BLaER1 treated with 17β-estradiol and CSF1 and Interleukin-3, amounts not matched to agents 10 nM and 100 nM (cell line): ENCODE data around the gene CMTR1.

Experiments used
- H3K27ac ChIP-seq, 11 experiments: shearing (Covaris generic); formaldehyde crosslinking; 2 replicates each; pipeline ENCODE4 v1.8.1; 2022
- H3K27me3 ChIP-seq, 11 experiments: shearing (Covaris generic); formaldehyde crosslinking; 2 replicates each; pipeline ENCODE4 v1.8.1; 2022
- H3K36me3 ChIP-seq, 11 experiments: shearing (Covaris generic); formaldehyde crosslinking; 2 replicates each; pipeline ENCODE4 v1.8.1; 2022
- H3K4me1 ChIP-seq, 10 experiments: shearing (Covaris generic); formaldehyde crosslinking; 2 replicates each; pipeline ENCODE4 v1.8.1; 2022
- H3K4me2 ChIP-seq, 11 experiments: shearing (Covaris generic); formaldehyde crosslinking; 2 replicates each; pipeline ENCODE4 v1.8.1; 2022
- H3K4me3 ChIP-seq, 10 experiments: shearing (Covaris generic); formaldehyde crosslinking; 2 replicates each; pipeline ENCODE4 v1.8.1; 2022
- H3K9ac ChIP-seq, 11 experiments: shearing (Covaris generic); formaldehyde crosslinking; 2 replicates each; pipeline ENCODE4 v1.8.1; 2022
- H3K9me3 ChIP-seq, 11 experiments: shearing (Covaris generic); formaldehyde crosslinking; replicated peaks in 1 of 11; 2 replicates each; pipeline ENCODE4 v1.8.1; 2022
- H4K20me1 ChIP-seq, 11 experiments: shearing (Covaris generic); formaldehyde crosslinking; 2 replicates each; pipeline ENCODE4 v1.8.1; 2022
- Cebpa-rat ChIP-seq, 11 experiments: shearing (Covaris generic); IDR thresholded peaks; 2 replicates each; pipeline ENCODE4 v1.8.1; 2022

The CMTR1 gene

DNA sequence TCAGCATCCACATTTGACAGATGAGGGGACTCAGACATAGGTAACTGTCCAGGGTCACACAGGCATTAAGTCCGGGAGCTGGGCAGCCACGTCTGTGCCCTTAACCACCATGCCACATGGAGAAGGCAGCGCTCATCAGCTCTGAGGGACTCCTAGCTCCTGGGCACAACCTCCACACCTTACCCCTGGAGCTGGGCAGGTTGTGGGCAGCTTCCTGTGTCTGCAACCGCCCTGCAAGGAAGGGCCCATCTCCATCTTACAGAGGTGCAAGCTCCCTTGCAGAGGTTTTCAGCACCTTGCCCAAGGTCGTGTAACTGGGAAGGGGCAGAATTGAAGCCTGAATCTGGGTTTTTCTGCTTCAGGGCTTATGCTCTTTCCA lies 58.8 kb downstream of the CMTR1 start:
- Histone ChIP-seq H3K27me3 (no peaks in the 10 kb centered on the region), H3K4me1 (peaks cover 3 to 68% (median 58%) of the 10 kb centered on the region in 10 experiments; a peak in 17 of 20 replicates), H3K4me3 (no peak overlapping the region), H3K36me3 (peaks cover 0 to 16% (median 5%) of the 10 kb centered on the region in 11 experiments; a peak in 4 of 22 replicates), H4K20me1 (peaks cover 38 to 72% (median 58%) of the 10 kb centered on the region in 11 experiments; a peak in 20 of 22 replicates), H3K9me3 (no peaks in the 10 kb centered on the region), H3K4me2 (peak overlapping the region in 6 of 11 experiments; percentile 52 to 76 (median 68); a peak in 9 of 22 replicates), H3K27ac (no peak overlapping the region), H3K9ac (peak overlapping the region in 3 of 11 experiments; percentile 25 to 61 (median 50); a peak in 1 of 22 replicates)
- TF ChIP-seq Cebpa-rat (IDR thresholded peaks at IDR 0.05) = no peak

DNA sequence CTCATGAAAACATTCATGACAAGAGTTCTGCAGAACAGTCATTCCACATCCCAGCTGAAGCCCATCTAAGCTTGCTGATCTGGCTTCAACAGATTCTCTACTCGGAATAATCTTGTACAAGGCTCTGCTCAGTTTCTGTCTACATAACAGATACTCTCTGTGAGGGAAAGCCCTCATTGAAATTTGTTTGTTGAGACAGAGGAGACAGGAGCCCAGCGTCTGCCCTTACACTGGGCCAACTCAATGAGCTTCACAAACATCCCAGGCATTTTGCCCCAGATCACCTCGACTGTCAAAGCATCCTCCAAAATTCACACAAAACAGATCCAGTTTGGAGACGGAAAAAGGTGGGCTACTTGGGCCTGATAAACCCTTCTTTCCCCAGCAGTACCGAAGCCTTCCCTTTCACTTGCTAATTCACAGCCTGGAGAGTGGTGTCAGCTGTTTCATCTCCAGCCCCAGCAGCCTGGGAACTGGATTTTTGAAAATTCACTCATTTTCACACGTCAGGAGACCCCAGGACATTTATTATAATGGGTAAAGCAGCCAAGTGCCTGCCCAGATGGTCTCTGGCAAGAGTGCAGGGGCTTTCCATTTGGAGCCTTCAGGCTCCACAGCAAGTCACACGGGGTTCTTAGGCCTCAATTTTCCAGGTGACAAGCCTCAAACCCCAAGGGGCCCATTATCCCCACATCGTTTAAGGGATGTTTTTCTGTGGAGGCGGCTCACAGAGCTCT lies 59.4 kb downstream of the CMTR1 start:
- TF ChIP-seq Cebpa-rat (IDR thresholded peaks at IDR 0.05) = no peak
- Histone ChIP-seq H3K27ac (no peak overlapping the region), H3K9ac (peak overlapping the region in 2 of 11 experiments; percentile 9 to 25; a peak in 2 of 22 replicates), H3K4me3 (no peak overlapping the region), H4K20me1 (peaks cover 38 to 67% (median 58%) of the 10 kb centered on the region in 11 experiments; a peak in 20 of 22 replicates), H3K36me3 (peaks cover 0 to 17% (median 6%) of the 10 kb centered on the region in 11 experiments; a peak in 4 of 22 replicates), H3K4me2 (peak overlapping the region in 6 of 11 experiments; percentile 13 to 76 (median 68); a peak in 8 of 22 replicates), H3K27me3 (no peaks in the 10 kb centered on the region), H3K4me1 (peaks cover 3 to 66% (median 57%) of the 10 kb centered on the region in 10 experiments; a peak in 17 of 20 replicates), H3K9me3 (no peaks in the 10 kb centered on the region)

DNA sequence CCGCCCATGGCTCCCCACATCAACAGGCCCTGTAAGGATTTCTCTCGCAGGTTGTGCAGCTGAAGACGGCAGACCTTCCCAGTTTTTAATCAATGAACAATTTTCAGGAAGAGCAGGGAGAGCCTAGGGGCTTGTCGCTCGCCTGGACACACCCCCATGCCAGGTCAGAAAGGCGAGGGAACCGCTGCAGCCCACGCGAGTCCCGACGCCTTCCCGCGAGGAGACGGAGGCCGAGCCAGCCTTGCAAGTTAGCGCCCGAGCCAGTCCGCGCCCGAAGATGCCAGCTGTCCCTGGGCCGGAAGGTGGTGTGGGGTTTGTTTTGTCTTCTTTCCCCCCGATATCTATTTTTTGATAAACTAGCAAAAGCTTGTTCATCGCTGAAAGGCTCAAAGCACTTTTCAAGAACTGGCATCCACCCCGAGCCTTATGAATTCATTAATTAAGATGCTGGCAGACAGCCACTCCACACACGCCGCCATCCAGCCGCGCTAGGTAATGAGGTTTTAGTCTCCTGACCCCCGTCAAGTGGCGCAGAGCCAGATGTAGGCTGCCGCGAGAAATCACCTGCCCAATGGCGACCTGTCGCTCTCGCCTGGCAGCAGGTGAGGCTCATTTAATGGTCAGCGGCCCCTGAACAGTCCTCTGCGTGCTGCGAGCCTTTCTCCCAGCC lies 60.1 kb downstream of the CMTR1 start:
- peak overlapping the region in 1 of 11 experiments; percentile 9; a peak in 2 of 22 replicates for H3K9ac ChIP-seq
- H3K4me2 ChIP-seq = peak overlapping the region in 5 of 11 experiments; percentile 13 to 76 (median 29); a peak in 6 of 22 replicates

DNA sequence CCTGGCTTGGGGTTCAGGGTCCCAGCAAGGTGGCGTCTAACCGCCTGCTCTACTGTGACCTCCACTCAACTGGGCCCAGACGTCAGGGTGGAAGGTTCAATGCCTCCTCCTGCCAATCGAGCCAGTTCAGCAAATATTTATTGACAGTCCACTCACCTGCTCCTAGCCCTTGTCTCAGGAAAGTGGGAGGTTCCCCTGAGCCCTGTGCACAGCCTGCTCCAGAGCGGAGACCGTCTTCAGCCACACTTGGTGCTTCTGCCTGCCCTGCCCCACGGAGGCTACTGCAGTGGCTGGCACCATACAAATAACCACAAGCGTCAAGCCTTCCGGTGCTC lies 60.6 kb downstream of the CMTR1 start:
- H4K20me1 ChIP-seq = peaks cover 31 to 55% (median 50%) of the 10 kb centered on the region in 11 experiments; a peak in 20 of 22 replicates
- H3K4me2 ChIP-seq = peak overlapping the region in 4 of 11 experiments; percentile 24 to 76 (median 50); a peak in 4 of 22 replicates
- TF ChIP-seq Cebpa-rat (IDR thresholded peaks at IDR 0.05) = no peak
- H3K36me3 ChIP-seq = peaks cover 0 to 17% (median 6%) of the 10 kb centered on the region in 11 experiments; a peak in 3 of 22 replicates
- H3K9me3 ChIP-seq = no peaks in the 10 kb centered on the region
- no peaks in the 10 kb centered on the region for H3K27me3 ChIP-seq
- H3K27ac ChIP-seq = no peak overlapping the region
- no peak overlapping the region for H3K9ac ChIP-seq
- H3K4me3 ChIP-seq = no peak overlapping the region
- H3K4me1 ChIP-seq = peaks cover 1 to 66% (median 52%) of the 10 kb centered on the region in 10 experiments

More for the DNA sequence above, 60.1 kb downstream of the CMTR1 start:
- Histone ChIP-seq H4K20me1 (peaks cover 32 to 60% (median 55%) of the 10 kb centered on the region in 11 experiments; a peak in 20 of 22 replicates), H3K27ac (no peak overlapping the region), H3K4me1 (peaks cover 0 to 65% (median 52%) of the 10 kb centered on the region in 10 experiments; a peak in 17 of 20 replicates), H3K36me3 (peaks cover 0 to 17% (median 6%) of the 10 kb centered on the region in 11 experiments; a peak in 4 of 22 replicates), H3K9me3 (no peaks in the 10 kb centered on the region), H3K27me3 (no peaks in the 10 kb centered on the region), H3K4me3 (no peak overlapping the region)
- no peak for TF ChIP-seq Cebpa-rat (IDR thresholded peaks at IDR 0.05)

DNA sequence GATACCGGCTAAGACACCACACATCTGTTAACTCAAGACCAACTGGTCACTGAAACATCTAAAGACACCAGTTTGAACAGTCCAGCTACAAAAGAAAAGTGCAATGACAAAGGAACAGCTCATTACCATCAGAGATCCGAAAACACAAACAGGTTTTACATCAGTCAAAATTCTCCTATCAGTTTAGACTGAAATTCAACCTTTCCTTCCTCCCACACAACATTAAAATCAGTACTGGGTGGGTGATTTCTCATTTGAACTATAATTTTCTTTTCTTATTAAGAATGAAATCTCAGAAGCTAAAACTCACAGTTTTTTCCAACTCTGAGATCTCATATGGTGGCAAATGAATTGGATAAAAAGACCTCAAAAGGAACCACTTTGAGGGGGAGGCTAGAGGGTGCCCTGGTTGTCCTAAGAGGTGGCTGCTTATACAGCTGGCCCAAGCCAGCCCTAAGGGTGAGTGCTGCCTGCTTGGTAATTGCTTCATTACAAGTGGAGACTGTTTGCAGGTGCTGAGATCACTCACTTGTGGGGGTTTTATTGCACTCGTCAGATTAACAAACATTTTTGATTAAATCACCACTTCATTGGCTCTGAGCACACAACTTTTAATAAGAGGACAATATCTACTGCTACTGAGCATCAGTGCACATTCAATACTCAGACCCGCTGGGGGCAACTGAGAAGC lies 62.4 kb downstream of the CMTR1 start:
- no peak for TF ChIP-seq Cebpa-rat (IDR thresholded peaks at IDR 0.05)
- H3K4me3 ChIP-seq = no peak overlapping the region
- H3K36me3 ChIP-seq = peaks cover 0 to 17% (median 6%) of the 10 kb centered on the region in 11 experiments; a peak in 2 of 22 replicates
- H3K9me3 ChIP-seq = no peaks in the 10 kb centered on the region
- no peaks in the 10 kb centered on the region for H3K27me3 ChIP-seq
- no peak overlapping the region for H3K27ac ChIP-seq
- peaks cover 17 to 39% (median 32%) of the 10 kb centered on the region in 11 experiments; a peak in 20 of 22 replicates for H4K20me1 ChIP-seq
- peaks cover 8 to 56% (median 47%) of the 10 kb centered on the region in 10 experiments for H3K4me1 ChIP-seq
- H3K4me2 ChIP-seq = no peak overlapping the region
- H3K9ac ChIP-seq = no peak overlapping the region

DNA sequence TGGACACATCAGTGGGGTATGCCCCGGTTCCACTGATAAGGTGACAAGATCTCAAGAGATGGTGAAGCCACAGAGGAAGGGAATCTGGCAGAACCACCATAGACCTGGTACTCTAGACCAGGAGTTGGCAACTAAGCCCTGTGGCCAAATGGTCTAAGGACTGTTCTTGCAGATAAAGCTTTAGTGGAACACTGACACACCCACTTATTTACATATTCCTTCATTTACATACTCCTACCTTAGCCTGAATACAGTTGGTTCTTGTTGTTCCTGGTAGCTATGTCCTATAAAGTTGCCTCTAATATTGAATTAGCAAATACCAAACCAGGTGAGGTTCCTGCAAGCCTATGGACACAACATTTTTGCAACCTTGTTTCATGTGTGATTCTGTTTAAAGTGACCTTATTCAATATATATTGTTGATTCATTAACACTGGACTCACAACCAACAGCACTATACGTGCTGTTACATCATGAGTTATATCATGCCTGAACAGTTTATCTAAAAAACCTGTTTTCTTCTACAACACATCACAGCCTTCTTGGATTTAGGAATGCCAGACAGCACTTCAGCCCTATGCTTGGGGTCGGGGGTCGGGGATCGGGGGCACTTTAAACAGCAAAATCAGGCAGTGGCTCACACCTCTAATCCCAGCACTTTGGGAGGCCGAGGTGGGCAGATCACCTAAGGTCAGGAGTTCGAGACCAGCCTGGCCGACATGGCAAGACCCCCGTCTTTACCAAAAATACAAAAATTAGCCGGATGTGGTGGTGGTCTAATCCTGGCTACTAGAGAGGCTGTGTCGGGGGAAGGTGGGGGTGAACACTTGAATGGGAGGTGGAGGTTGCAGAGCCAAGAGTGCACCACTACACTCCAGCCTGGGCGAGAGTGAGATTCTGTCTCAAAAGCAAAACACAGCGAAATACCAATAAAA lies 64.2 kb downstream of the CMTR1 start:
- Histone ChIP-seq H3K4me3 (no peak overlapping the region), H3K27me3 (no peaks in the 10 kb centered on the region), H4K20me1 (peaks cover 0 to 22% (median 14%) of the 10 kb centered on the region in 11 experiments; a peak in 17 of 22 replicates), H3K4me2 (peak overlapping the region in 2 of 11 experiments; percentile 87 to 93; a peak in 2 of 22 replicates), H3K9ac (no peak overlapping the region), H3K9me3 (peaks cover 0 to 7% (median 0%) of the 10 kb centered on the region in 11 experiments; a peak in 2 of 22 replicates), H3K4me1 (peaks cover 11 to 46% (median 37%) of the 10 kb centered on the region in 10 experiments), H3K36me3 (peaks cover 0 to 17% (median 6%) of the 10 kb centered on the region in 11 experiments; a peak in 2 of 22 replicates), H3K27ac (no peak overlapping the region)
- TF ChIP-seq Cebpa-rat (IDR thresholded peaks at IDR 0.05) = no peak

DNA sequence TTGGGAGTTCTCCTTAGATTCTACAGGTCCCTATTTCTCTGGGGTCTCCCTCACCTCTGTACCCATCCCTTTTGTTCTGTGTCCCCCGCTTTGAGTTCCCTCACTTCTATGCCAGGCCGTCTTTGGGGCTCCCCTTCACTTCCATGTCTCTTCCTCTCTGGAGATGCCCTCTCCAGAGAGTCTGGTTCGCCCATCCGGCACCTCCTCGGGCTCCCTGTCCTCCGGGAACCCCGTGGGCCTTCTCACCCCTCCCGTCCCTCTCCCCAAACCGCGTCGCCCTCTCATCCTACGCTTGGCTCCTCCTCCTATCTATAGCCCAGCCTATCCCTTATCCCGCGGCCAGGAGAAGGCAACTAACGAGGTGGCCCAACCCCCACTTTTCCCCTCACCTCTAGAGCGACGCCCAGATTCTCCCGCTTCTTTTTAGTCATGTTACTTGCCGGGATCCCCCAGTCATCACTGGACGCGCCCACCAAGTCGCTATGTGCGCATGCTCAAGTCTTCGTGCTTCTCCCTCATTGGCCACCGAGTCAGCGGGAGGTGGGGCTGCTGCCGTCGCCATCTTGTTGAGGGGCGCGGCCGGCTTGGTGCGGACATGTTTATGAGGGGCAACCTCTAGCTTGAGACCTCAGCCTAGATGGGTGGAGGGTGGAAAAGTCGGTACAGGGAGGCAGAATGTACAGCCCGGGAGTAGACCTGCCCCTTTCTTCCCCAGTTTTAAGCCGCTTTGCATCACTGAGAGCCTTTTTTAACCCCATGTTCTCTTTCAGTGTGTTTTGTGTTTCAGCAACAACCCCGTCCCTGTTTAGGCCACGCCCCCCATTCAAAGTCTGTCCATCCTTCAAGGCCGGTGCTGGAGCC lies 66.6 kb downstream of the CMTR1 start, which contains the start of gene CCDC167:
CCDC167 (minus strand) TSS at position 461 of the 861 bp plus-strand sequence; CDS start at position 431, 30 bp downstream.
- peaks cover 30 to 51% (median 48%) of the 10 kb centered on the region in 10 experiments for H3K4me1 ChIP-seq
- peaks cover 0 to 12% (median 2%) of the 10 kb centered on the region in 11 experiments; a peak in 2 of 22 replicates for H3K36me3 ChIP-seq
- H4K20me1 ChIP-seq = no peaks in the 10 kb centered on the region; a peak in 1 of 22 replicates
- H3K27ac ChIP-seq = peak within 1 kb of the TSS; percentile 4 to 89 (median 81); a peak in 21 of 22 replicates
- peak within 1 kb of the TSS; percentile 70 to 88 (median 76) for H3K4me3 ChIP-seq
- H3K4me2 ChIP-seq = peak within 1 kb of the TSS; percentile 80 to 96 (median 90)
- H3K27me3 ChIP-seq = no peaks in the 10 kb centered on the region
- H3K9ac ChIP-seq = peak within 1 kb of the TSS; percentile 78 to 92 (median 84)
- no peak for TF ChIP-seq Cebpa-rat (IDR thresholded peaks at IDR 0.05)
- H3K9me3 ChIP-seq = peaks cover 0 to 7% (median 0%) of the 10 kb centered on the region in 11 experiments; a peak in 2 of 22 replicates
